ENCODE data around the gene AFF2. TPM values are rescaled to one million over a fixed set of nuclear protein-coding genes. Genes with fewer than 3 reads are reported as not detected.

Gene AFF2
- total RNA-seq, 1 donor, result 16.2 TPM

GRCh38 chrX:148938348-148938747, 437.9 kb downstream of the AFF2 start:
- Histone ChIP-seq H3K27me3 (ENCODE audit: insufficient read depth, low read length) (no peaks in the 10 kb centered on the region), H3K9me3 (ENCODE audit: low read depth, low read length) (no peaks in the 10 kb centered on the region), H3K4me1 (ENCODE audit: insufficient read depth, low read length) (no peaks in the 10 kb centered on the region)

DNA sequence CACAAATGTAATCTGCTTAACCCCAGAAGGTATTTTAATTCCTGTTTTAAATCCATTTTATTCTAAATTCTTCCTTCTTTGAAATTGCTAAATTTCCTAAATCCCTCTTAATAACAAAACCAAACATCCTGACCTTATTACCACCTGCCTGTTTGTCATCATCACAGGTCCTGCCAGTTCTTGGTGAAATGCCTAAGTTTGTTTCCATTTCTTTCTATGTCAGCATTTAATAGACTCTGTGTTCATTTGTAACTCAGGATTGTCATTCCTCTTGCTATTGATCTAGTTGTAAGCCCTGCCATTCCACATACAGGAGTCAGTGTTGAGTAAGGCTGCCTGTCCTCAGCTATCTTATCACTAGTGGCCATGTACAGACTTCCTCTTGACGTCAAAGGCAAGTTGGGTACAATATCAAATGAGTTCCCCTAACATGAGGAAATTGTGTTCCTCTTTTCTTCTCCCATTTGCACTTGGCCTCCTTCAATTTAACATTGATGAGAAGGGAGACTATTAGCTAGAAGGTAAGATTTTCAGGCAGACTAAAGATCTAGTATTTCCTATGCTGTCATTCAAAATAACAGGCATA, 440.1 kb downstream of the AFF2 start:
- Histone ChIP-seq H3K4me1 (ENCODE audit: insufficient read depth, low read length) (no peaks in the 10 kb centered on the region), H3K9me3 (ENCODE audit: low read depth, low read length) (no peaks in the 10 kb centered on the region), H3K27me3 (ENCODE audit: insufficient read depth, low read length) (no peaks in the 10 kb centered on the region), H3K4me3 (ENCODE audit: low read length) (no peak overlapping the region)

More at GRCh38 chrX:148938348-148938747, 437.9 kb downstream of the AFF2 start:
- no peak overlapping the region for H3K4me3 ChIP-seq (ENCODE audit: low read length)

- H3K27me3 ChIP-seq (ENCODE audit: insufficient read depth, low read length), result no peaks in the 10 kb centered on the region
- peaks cover under 1% of the 10 kb centered on the region for H3K4me1 ChIP-seq (ENCODE audit: insufficient read depth, low read length)
- H3K4me3 ChIP-seq (ENCODE audit: low read length), result no peak overlapping the region
- H3K9me3 ChIP-seq (ENCODE audit: low read depth, low read length), result no peaks in the 10 kb centered on the region
Measured at GRCh38 chrX:148942754-148943153, 442.3 kb downstream of the AFF2 start.

GRCh38 chrX:148947399-148947975, 447.1 kb downstream of the AFF2 start:
- Histone ChIP-seq H3K27me3 (ENCODE audit: insufficient read depth, low read length) (no peaks in the 10 kb centered on the region), H3K9me3 (ENCODE audit: low read depth, low read length) (no peaks in the 10 kb centered on the region), H3K4me3 (ENCODE audit: low read length) (no peak overlapping the region), H3K4me1 (ENCODE audit: insufficient read depth, low read length) (peaks cover 4% of the 10 kb centered on the region)

GRCh38 chrX:148956352-148956751, 455.9 kb downstream of the AFF2 start:
- H3K27me3 ChIP-seq (ENCODE audit: insufficient read depth, low read length), result no peaks in the 10 kb centered on the region
- H3K4me3 ChIP-seq (ENCODE audit: low read length), result no peak overlapping the region
- no peaks in the 10 kb centered on the region for H3K4me1 ChIP-seq (ENCODE audit: insufficient read depth, low read length)
- no peaks in the 10 kb centered on the region for H3K9me3 ChIP-seq (ENCODE audit: low read depth, low read length)

GRCh38 chrX:148958901-148959300, 458.5 kb downstream of the AFF2 start:
- H3K9me3 ChIP-seq (ENCODE audit: low read depth, low read length), result no peaks in the 10 kb centered on the region
- H3K4me1 ChIP-seq (ENCODE audit: insufficient read depth, low read length), result no peaks in the 10 kb centered on the region
- no peak overlapping the region for H3K4me3 ChIP-seq (ENCODE audit: low read length)
- no peaks in the 10 kb centered on the region for H3K27me3 ChIP-seq (ENCODE audit: insufficient read depth, low read length)

DNA sequence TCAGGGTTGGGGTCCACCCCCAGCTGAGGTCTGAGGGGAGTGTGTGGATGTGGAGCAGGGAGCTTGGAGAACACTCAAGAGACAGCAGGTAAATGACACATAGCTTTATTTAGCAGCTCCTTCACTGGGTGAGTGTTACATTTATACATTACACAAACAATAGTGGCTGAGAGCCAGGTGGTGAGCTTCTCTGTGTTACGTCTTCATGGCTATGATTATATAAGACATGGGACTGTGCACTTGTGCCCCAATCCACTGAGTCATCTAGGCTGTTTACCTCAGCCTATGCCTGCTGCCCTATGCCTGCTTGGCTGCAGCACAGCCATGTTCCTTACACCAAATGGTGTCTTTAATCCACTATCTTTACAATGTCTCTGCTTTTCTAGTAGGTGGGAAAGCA, 459.6 kb downstream of the AFF2 start:
- Histone ChIP-seq H3K9me3 (ENCODE audit: low read depth, low read length) (no peaks in the 10 kb centered on the region), H3K27me3 (ENCODE audit: insufficient read depth, low read length) (no peaks in the 10 kb centered on the region), H3K4me3 (ENCODE audit: low read length) (no peak overlapping the region), H3K4me1 (ENCODE audit: insufficient read depth, low read length) (no peaks in the 10 kb centered on the region)

- Histone ChIP-seq H3K4me1 (ENCODE audit: insufficient read depth, low read length) (no peaks in the 10 kb centered on the region), H3K27me3 (ENCODE audit: insufficient read depth, low read length) (no peaks in the 10 kb centered on the region), H3K4me3 (ENCODE audit: low read length) (no peak overlapping the region), H3K9me3 (ENCODE audit: low read depth, low read length) (no peaks in the 10 kb centered on the region)
Measured at GRCh38 chrX:148961985-148962384, 461.6 kb downstream of the AFF2 start.

DNA sequence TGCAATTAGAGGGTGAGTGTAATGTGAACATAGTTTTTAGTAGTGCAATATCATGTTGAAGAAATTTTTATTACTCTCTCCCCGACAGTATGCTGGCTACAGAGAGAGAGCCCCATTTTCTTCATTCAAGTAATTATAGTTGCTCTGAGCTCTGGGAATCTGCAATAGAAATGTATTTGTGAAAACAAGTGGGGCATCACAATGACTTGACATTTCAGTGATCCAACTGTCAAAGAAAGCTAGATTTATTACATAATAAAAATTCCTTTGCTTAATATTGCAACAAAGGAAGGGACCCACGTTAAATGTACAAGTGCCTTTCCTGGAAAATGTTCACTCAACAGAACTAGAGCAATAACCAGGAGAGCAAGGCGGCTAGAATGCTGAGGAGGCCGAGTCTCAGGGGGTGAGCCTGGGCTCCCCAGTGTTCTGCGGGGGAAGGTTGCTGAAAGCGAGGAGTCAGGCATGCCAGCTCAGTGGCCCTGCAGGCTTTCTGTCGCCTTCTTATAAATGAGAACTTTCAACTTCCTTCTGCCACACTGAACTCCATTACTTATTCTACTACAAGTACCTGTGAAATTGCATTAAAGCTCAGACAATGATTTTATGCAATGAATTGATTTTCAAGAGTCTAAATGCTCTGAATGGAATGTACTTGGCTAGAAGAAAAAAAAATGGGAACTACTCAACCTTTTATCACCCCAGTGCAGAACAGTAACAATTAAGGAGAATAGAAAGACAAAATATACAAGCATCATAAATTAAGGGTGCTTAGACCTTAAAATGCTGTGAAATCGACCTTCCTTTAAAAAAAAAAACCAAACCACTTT, 476.4 kb downstream of the AFF2 start:
- no peaks in the 10 kb centered on the region for H3K4me1 ChIP-seq (ENCODE audit: insufficient read depth, low read length)
- H3K27me3 ChIP-seq (ENCODE audit: insufficient read depth, low read length), result no peaks in the 10 kb centered on the region
- H3K9me3 ChIP-seq (ENCODE audit: low read depth, low read length), result no peaks in the 10 kb centered on the region
- no peak overlapping the region for H3K4me3 ChIP-seq (ENCODE audit: low read length)

DNA sequence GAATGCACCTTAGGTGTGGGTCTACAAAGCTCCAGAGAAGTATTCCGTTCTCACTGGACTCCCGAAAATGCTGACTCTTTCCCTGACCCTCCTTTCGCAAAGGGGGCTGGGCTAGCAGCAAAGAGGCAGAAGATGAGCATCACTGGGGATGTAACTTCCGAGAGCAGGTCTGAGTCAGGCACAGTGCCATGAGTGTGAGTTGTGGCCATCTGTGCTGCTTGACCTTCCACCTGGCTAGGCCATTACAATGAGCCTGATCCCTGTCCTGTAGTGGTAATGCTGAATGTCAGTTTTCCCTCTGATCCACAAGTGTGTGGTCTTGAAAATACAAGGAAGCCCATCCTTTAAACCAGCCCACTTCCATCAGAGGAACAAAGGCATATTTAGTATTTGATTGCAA, 479.4 kb downstream of the AFF2 start:
- Histone ChIP-seq H3K4me3 (ENCODE audit: low read length) (no peak overlapping the region), H3K9me3 (ENCODE audit: low read depth, low read length) (no peaks in the 10 kb centered on the region), H3K4me1 (ENCODE audit: insufficient read depth, low read length) (no peaks in the 10 kb centered on the region), H3K27me3 (ENCODE audit: insufficient read depth, low read length) (no peaks in the 10 kb centered on the region)

DNA sequence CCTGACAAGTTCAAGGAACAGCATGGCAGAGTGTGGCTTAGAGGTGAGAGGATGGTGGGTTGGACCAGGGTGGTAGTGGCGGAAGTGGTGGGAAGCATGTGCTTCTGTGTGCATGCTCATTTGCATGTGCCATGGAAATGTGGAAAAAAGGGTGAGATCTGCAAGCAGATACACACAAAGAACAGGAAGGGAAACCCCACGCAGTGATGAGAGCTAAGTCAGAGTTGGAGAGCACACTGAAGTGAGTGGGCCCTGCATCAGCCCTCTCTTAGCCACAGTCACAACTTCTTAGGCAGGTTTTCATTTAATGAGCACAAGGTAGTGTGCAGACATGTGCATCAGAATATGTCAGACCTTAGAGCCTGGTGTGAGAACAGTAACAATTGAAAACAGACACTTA, 483.8 kb downstream of the AFF2 start:
- no peaks in the 10 kb centered on the region for H3K27me3 ChIP-seq (ENCODE audit: insufficient read depth, low read length)

GRCh38 chrX:148991502-148991901, 491.1 kb downstream of the AFF2 start:
- Histone ChIP-seq H3K9me3 (ENCODE audit: low read depth, low read length) (no peaks in the 10 kb centered on the region), H3K4me3 (ENCODE audit: low read length) (no peak overlapping the region), H3K27me3 (ENCODE audit: insufficient read depth, low read length) (no peaks in the 10 kb centered on the region), H3K4me1 (ENCODE audit: insufficient read depth, low read length) (no peaks in the 10 kb centered on the region)

More for the DNA sequence above, 483.8 kb downstream of the AFF2 start:
- Histone ChIP-seq H3K4me1 (ENCODE audit: insufficient read depth, low read length) (no peaks in the 10 kb centered on the region), H3K4me3 (ENCODE audit: low read length) (no peak overlapping the region), H3K9me3 (ENCODE audit: low read depth, low read length) (no peaks in the 10 kb centered on the region)

DNA sequence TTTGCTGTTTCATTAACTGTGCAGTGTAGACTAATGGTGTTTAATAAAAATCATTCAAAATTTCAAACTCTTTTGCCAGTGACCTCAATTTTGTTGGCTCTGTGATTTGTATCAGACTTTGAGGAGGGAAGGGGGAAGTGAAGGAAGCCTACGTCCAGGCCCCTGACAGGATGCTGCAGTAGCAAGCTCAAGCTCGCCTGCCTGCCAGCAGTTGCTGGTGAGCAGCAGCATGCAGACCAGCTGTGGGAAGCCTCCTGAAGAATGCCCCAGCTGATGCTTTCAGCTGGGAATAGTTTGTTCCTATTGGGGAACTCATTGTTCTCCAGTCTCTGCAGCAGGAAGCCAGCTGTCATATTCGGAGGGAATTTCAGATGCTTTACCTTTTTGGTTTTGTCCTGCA, 495.2 kb downstream of the AFF2 start:
- Histone ChIP-seq H3K27me3 (ENCODE audit: insufficient read depth, low read length) (no peaks in the 10 kb centered on the region), H3K4me3 (ENCODE audit: low read length) (no peak overlapping the region), H3K4me1 (ENCODE audit: insufficient read depth, low read length) (no peaks in the 10 kb centered on the region), H3K9me3 (ENCODE audit: low read depth, low read length) (no peaks in the 10 kb centered on the region)

DNA sequence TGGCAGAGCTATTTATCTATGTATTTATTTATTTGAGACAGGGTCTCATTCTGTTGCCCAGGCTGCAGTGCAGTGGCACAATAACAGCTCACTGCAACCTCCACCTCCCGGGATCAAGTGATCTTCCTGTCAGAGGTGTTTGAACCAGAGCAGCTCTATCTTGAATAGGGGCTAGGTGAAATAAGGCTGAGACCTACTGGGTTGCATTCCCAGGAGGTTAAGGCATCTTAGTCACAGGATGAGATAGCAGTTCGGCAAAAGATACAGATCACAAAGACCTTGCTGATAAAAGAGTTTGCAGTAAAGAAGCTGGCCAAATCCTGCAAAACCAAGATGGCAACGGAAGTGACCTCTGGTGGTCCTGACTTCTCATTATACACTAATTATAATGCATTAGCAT, 501.9 kb downstream of the AFF2 start:
- Histone ChIP-seq H3K27me3 (ENCODE audit: insufficient read depth, low read length) (no peaks in the 10 kb centered on the region), H3K4me3 (ENCODE audit: low read length) (no peak overlapping the region), H3K9me3 (ENCODE audit: low read depth, low read length) (no peaks in the 10 kb centered on the region), H3K4me1 (ENCODE audit: insufficient read depth, low read length) (no peaks in the 10 kb centered on the region)

- H3K4me1 ChIP-seq (ENCODE audit: insufficient read depth, low read length), result no peaks in the 10 kb centered on the region
- no peak overlapping the region for H3K4me3 ChIP-seq (ENCODE audit: low read length)
- H3K27me3 ChIP-seq (ENCODE audit: insufficient read depth, low read length), result no peaks in the 10 kb centered on the region
- H3K9me3 ChIP-seq (ENCODE audit: low read depth, low read length), result no peaks in the 10 kb centered on the region
Measured at GRCh38 chrX:149003863-149004660, 503.6 kb downstream of the AFF2 start.

All from mononuclear cell (primary cell).